ENCODE measurements around the gene XYLT1.
"Not testable (repeated sequence)": the region's sequence is repeated elsewhere in the genome, so short reads cannot be mapped to it uniquely, and the experiment has no call there.

XYLT1 gene

DNA sequence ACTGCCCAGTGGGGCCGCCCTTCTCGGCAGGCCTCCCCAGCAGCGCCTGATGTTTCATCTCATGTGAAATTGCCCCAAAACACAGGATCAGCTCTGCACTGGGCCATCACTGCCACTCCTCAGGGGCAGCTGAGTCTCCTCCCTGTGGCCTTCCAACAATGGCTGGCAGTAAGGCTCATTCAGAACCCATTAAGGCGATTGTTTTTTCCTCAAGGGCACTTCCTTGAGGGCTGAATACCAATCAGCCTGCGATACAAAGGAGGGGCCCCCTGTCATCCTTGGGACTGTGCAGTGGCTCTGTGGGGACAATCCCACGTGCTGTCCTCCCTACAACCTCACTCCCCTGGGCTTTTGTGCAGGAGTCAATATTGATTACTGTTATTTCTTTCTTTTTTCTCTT, 47.5 kb downstream of the XYLT1 start:
- DNase-seq: no peak

DNA sequence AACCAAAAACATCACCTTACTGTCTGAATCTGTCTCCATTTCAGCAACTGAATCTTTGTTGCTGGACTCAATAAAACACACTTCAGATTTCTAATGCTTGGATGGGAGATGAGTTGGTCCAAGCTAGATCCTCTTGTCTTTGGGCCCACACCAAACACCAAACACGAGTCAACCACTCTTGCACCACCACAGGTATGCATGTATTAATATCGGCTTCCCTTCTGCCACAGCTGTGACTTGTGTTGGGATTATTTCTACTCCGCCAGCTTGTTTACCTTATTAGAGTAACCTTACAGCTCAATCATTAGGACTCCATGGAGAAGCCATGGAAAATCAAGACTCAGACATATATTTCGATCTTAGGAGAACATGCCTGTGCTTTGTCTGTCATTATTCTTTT, 49.9 kb downstream of the XYLT1 start:
- no peak for DNase-seq

- DNase-seq: no peak
These were observed 51.5 kb downstream of the XYLT1 start for GRCh38 chr16:17419266-17419665.

DNA sequence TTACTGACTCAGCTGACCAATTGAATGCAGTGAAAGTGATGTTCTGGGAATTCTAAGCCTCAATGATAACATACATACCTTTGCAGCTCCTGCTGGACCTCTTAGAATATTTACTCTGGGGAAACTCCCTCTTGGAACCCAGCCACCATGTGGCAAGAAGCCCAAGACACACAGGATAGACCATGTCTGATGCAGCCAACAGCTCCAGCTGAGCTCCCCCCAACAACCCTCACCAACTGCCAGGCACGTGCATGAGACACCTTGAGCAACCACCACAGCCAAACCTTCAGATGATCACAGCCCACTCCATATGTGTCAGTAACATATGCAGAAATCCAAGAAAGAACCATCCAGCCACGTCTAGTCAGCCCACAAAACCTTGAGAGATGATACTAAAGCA, 53.0 kb downstream of the XYLT1 start:
- peak; percentile 22 for DNase-seq

DNA sequence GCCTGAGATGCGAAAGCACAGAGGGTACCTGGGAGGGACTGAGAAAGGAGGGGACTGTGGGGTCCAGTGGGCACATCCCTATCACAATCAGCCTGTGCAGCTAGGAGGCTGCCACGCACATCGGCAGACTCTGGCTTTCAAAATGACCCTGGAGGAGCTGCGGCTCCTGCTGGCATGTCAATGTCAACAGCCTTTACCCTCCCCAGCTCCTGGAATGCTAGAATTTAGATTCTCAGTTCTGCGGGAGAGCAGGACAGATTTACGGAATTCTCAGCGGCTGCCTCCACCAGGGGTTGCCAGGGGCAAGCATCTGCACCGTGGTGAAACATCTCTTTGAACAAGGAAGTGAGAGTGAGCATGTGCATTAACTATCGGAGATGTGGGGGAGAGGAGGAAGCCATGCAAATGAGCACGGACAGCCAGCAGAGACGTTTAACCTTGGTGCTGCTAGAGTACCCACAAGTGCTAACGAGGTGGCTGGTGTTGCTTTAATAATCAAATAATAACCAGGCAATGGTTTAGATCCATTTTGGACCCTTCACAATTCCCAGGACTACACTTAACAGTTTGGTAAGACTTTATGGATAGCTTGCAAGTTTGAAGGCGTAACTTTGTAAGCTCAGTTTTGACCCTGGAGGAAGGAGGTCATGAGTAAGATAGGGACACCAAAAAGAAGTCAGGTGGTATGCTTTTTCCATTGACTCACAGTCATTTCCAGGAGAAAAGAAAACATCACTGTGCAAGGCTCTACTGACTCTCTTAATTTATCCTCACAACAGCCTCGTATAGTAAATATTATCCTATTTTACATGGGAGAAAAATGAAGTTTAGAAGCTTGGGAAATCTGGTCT, 54.1 kb downstream of the XYLT1 start:
- DNase-seq: peak; percentile 63

DNA sequence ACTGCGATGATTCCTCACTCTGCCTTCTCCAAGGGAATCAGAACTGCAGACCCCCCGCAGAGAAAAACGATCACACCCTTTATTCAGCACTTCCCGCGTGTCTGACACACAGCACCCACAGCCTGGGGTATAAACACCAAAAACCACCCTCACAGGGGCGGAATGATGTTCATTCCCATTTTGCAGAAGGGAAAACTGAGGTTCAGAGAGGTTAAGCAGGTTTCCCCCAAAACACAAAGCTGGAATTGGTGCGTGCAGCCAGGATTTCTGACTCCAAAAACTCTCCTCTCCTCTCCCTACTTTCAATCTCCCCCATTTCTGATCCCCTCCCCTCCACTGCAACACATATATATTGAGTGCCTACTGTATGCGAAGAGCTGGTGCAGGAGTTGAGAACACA, 55.8 kb downstream of the XYLT1 start:
- DNase-seq: no peak

GRCh38 chr16:17414421-17414820, 56.3 kb downstream of the XYLT1 start:
- peak; percentile 57 for DNase-seq

- no peak for DNase-seq
These were observed 57.3 kb downstream of the XYLT1 start for GRCh38 chr16:17413508-17413907.

GRCh38 chr16:17412791-17413190, 58.0 kb downstream of the XYLT1 start:
- DNase-seq: no peak

- DNase-seq: no peak
These were observed 58.5 kb downstream of the XYLT1 start for GRCh38 chr16:17412221-17412620.

GRCh38 chr16:17411263-17411662, 59.5 kb downstream of the XYLT1 start:
- no peak for DNase-seq

- not testable (repeated sequence) for DNase-seq
These were observed 60.4 kb downstream of the XYLT1 start for GRCh38 chr16:17410316-17410715.

DNA sequence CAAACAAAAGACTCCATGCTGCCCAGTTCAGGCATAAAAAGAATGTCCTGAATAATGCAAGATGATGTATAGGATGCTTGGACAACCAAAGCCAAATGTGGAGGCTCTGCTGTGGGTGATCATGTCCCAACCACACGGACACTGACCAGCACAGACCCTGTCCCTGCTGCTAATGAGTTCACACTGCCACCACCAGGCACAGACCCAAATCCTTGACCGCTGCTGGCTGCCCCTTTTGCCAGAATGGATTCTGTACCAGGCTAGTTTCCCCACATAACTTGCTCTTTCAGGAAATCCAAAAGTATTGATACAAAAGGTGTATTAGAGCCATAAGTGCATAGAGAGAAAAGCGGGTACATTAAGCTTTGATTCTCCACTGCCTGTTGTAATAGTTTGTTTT, 60.9 kb downstream of the XYLT1 start:
- DNase-seq: no peak

- DNase-seq: no peak
These were observed 61.8 kb downstream of the XYLT1 start for GRCh38 chr16:17408955-17409441.

- no peak for DNase-seq
These were observed 62.5 kb downstream of the XYLT1 start for GRCh38 chr16:17408296-17408695.

DNA sequence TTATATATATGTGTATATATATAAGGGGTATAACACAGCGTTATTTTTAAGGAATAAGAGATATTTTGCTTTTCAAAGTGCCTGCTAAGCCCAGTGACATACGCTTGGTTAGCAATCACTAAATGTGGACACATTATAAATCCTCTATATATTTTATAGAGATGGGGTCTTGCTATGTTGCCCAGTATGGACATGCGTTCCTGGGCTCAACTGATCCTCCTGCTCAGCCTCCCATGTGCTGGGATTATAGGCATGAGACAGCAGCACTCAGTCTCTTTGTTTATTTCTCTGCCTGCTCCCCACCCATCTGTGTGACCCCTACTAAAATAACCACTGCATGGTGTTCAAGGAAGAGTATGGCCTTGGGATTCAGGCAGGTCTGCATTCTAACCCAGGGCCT, 63.4 kb downstream of the XYLT1 start:
- no peak for DNase-seq

DNA sequence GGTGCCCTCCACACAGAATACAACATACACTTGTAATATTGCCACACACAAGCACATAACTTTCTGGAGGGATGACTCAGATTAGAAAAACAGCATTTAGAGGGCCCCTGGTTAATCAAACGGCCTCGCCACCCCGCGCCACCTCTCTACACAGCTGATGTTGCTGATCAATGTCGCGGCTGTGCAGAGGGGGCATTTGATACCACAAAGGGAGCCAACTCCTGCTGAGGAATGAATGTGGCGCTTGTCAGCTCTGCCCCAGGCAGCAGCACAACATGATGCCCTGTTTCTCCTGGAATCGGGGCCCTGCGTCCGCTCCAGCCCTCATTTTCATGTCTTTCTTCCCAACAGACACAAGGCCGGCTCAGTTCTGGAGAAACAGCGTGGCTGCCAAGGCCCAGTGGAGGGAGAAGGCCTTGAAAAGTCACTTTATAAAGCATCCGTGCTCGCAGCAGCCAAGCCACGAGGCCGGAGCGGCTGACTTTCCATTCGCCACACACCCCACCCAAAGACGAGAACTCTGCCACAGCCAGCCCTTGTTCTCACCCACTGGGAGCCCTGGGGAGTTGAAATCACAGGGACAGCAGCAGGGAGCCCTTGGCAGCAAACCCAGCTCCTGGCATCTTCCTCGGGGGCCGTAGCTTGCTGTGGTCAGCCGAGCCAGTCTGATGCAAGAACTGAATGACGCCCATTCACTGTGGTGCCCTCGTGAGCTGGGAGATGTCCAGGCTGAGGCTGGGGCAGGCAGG, 65.6 kb downstream of the XYLT1 start:
- DNase-seq: no peak

GRCh38 chr16:17403859-17404545, 66.8 kb downstream of the XYLT1 start:
- no peak for DNase-seq

GRCh38 chr16:17403156-17403809, 67.5 kb downstream of the XYLT1 start:
- DNase-seq: no peak

DNA sequence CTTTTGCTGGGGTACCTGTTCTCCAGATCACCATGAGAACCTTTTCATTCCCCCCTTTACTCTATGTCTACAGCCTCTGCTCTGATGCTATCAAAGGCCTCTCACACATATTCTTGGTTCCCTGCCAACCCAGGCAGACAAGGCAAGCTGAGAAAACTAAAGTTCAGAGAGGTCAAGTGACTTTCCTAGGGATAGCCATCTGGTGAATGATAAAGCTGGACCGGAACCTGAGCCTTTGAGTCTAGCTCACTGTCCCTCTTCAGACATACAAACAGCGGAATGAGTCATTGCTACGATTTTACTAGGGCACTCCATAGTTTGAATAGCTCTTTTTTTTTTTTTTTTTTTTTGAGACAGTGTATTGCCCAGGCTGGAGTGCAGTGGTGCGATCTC, 73.3 kb downstream of the XYLT1 start:
- DNase-seq: no peak

- DNase-seq: no peak
These were observed 73.8 kb downstream of the XYLT1 start for GRCh38 chr16:17396762-17397498.

DNA sequence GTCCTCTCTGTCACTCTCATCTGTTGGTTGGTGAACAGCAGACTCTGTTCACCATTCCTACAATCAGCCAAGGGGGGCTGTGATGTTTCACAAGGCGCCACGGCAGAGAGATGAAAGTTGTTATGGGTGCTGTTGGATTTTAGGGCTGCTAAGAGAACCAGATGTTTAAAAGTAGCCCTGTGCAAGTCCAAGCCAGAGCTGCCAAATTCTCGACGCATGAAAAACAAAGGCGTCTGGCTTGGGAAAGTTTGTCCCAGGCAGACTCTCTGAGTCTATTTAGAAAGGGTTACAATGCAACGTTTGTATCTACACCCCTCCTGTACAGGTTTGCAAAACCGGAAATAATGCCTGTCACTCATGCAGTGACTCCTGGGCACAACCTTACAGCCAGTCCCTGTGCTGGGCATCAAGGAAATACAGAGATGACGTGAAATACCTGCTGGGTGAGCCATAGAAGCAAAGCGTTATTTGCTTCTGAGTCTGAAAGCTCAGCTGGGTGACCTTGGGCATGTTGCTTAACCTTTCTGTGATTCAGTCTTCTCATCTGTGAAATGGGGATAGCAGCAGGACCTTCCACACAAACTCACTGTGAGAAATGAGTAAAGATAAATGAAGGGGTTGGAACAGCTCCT, 74.8 kb downstream of the XYLT1 start:
- DNase-seq: no peak
